ENCODE data around the gene RTL5.

The RTL5 gene

GRCh38 chrX:72094894-72095293 lies 36.8 kb downstream of the RTL5 start:
- no peak for TF ChIP-seq CTCF (IDR thresholded peaks at IDR 0.05; ENCODE audit: control insufficient read depth, extremely low read depth, insufficient read depth)
- DNase-seq (ENCODE audit: low read depth), result no peak
- no peak overlapping the region for H3K4me3 ChIP-seq (ENCODE audit: low read depth, low read length)

- H3K4me3 ChIP-seq (ENCODE audit: low read depth, low read length), result no peak overlapping the region
- no peak for DNase-seq (ENCODE audit: low read depth)
- no peak for TF ChIP-seq CTCF (IDR thresholded peaks at IDR 0.05; ENCODE audit: control insufficient read depth, extremely low read depth, insufficient read depth)
These were observed 42.5 kb downstream of the RTL5 start for GRCh38 chrX:72089254-72089653.

- DNase-seq (ENCODE audit: low read depth), result no peak
- TF ChIP-seq CTCF (IDR thresholded peaks at IDR 0.05; ENCODE audit: control insufficient read depth, extremely low read depth, insufficient read depth), result no peak
- no peak overlapping the region for H3K4me3 ChIP-seq (ENCODE audit: low read depth, low read length)
These were observed 43.0 kb downstream of the RTL5 start for GRCh38 chrX:72088761-72089160.

- no peak for DNase-seq (ENCODE audit: low read depth)
- H3K4me3 ChIP-seq (ENCODE audit: low read depth, low read length), result no peak overlapping the region
- no peak for TF ChIP-seq CTCF (IDR thresholded peaks at IDR 0.05; ENCODE audit: control insufficient read depth, extremely low read depth, insufficient read depth)
These were observed 44.7 kb downstream of the RTL5 start for GRCh38 chrX:72086995-72087394.

- no peak overlapping the region for H3K4me3 ChIP-seq (ENCODE audit: low read depth, low read length)
- TF ChIP-seq CTCF (IDR thresholded peaks at IDR 0.05; ENCODE audit: control insufficient read depth, extremely low read depth, insufficient read depth), result no peak
- no peak for DNase-seq (ENCODE audit: low read depth)
These were observed 47.6 kb downstream of the RTL5 start for GRCh38 chrX:72084114-72084513.

GRCh38 chrX:72083291-72083690 lies 48.4 kb downstream of the RTL5 start:
- TF ChIP-seq CTCF (IDR thresholded peaks at IDR 0.05; ENCODE audit: control insufficient read depth, extremely low read depth, insufficient read depth), result no peak
- no peak for DNase-seq (ENCODE audit: low read depth)
- no peak overlapping the region for H3K4me3 ChIP-seq (ENCODE audit: low read depth, low read length)

GRCh38 chrX:72081605-72082320 lies 50.0 kb downstream of the RTL5 start:
- no peak for TF ChIP-seq CTCF (IDR thresholded peaks at IDR 0.05; ENCODE audit: control insufficient read depth, extremely low read depth, insufficient read depth)
- no peak overlapping the region for H3K4me3 ChIP-seq (ENCODE audit: low read depth, low read length)
- DNase-seq (ENCODE audit: low read depth), result no peak
